K562 (cell line): ENCODE measurements around the gene NLGN4X. TPM values are rescaled to one million over a fixed set of nuclear protein-coding genes. Genes with fewer than 3 reads are reported as not detected.

Source experiments
- ATAC-seq: fragments of 200-7000 bp; cut with Tn5 transposase; 3 replicates; pipeline ENCODE4 v1.9.1; 2020; ENCODE audit warnings: moderate library complexity
- BruUV-seq: library from RNA; stranded (reverse); fragments of 400-500 nt; replicated peaks from 2 replicates; lab custom pipeline; 2021; lab: Mats Ljungman, UMichigan
- CTCF ChIA-PET: fragments of 300-600 bp; formaldehyde crosslinking; extraction: SDS; loops from one replicate; lab custom pipeline; 2021; ENCODE audit warnings: low intra/inter-chr PET ratio; lab: Yijun Ruan, JAX
- POLR2A ChIA-PET: fragments of 300-600, 350-650 bp; sonication (Branson Sonifier 250); formaldehyde crosslinking; extraction: SDS; loops from one replicate; lab custom pipeline; 2021; ENCODE audit warnings: antibody characterized with exemption, inconsistent platforms; lab: Yijun Ruan, JAX
- DNase-seq, 4 experiments: peaks; one replicate each; pipeline versions ENCODE4 v3.0.0 to v3.0.0-alpha.2; 2011 to 2018; ENCODE audit warnings: low spot score in 3 of 4, mixed read lengths in 3 of 4; ENCODE audit errors: extremely low read depth in 1 of 4
- FAIRE-seq: peaks from 2 replicates; lab custom pipeline; 2011; peaks lifted over from hg19 to GRCh38; lab: Jason Lieb, UNC
- H2AFZ ChIP-seq: 2 replicates; pipeline ENCODE4 v1.6.0; 2011; ENCODE audit warnings: low read depth, low read length, control low read depth, inconsistent platforms
- H3K27ac ChIP-seq: fragments of 200-600 bp; 3 replicates; pipeline ENCODE4 v1.8.0; 2011; ENCODE audit warnings: low read depth, mild to moderate bottlenecking, control low read depth, inconsistent platforms, low read length, moderate library complexity, mixed read lengths; ENCODE audit errors: extremely low read depth
- H3K27me3 ChIP-seq, 2 experiments: fragments of 300-600 bp in 1 of 2; 2 replicates in 1 of 2; 3 replicates in 1 of 2; pipeline versions ENCODE4 v1.6.0 to v1.8.0; 2011; ENCODE audit warnings: inconsistent platforms in 2 of 2, low read length in 2 of 2, mild to moderate bottlenecking in 1 of 2, mixed read lengths in 1 of 2, moderate library complexity in 1 of 2; ENCODE audit not compliant: control insufficient read depth in 2 of 2, insufficient read depth in 2 of 2
- H3K36me3 ChIP-seq: fragments of 300-600 bp; 3 replicates; pipeline ENCODE4 v1.8.0; 2011; ENCODE audit warnings: mild to moderate bottlenecking, low read length, inconsistent platforms; ENCODE audit not compliant: control insufficient read depth, insufficient read depth
- H3K4me1 ChIP-seq, 2 experiments: fragments of 200-600 bp in 1 of 2; replicated peaks in 1 of 2; 2 replicates in 1 of 2; 3 replicates in 1 of 2; pipeline versions ENCODE4 v1.5.1 to v1.8.0; 2011; ENCODE audit warnings: inconsistent platforms in 2 of 2, low read length in 2 of 2, mild to moderate bottlenecking in 1 of 2, mixed read lengths in 1 of 2, moderate library complexity in 1 of 2; ENCODE audit not compliant: control insufficient read depth in 2 of 2, insufficient read depth in 2 of 2
- H3K4me2 ChIP-seq: 2 replicates; pipeline ENCODE4 v1.6.1; 2011; ENCODE audit warnings: low read length, control low read depth, inconsistent platforms, mixed read lengths; ENCODE audit not compliant: insufficient read depth
- H3K4me3 ChIP-seq: fragments of 200-600 bp; sonication (generic), shearing (Covaris generic); 2 replicates; pipeline ENCODE4 v1.5.1; 2016; ENCODE audit warnings: control low read depth, inconsistent platforms
- H3K79me2 ChIP-seq: fragments of 200-600 bp; 3 replicates; pipeline ENCODE4 v1.8.0; 2011; ENCODE audit warnings: low read length, inconsistent platforms; ENCODE audit not compliant: control insufficient read depth, insufficient read depth
- H3K9ac ChIP-seq, 2 experiments: 2 replicates each; pipeline versions ENCODE4 v1.6.0 to v1.6.1; 2011; ENCODE audit warnings: low read depth in 2 of 2, low read length in 2 of 2, control low read depth in 1 of 2, inconsistent platforms in 1 of 2, mild to moderate bottlenecking in 1 of 2, mixed read lengths in 1 of 2; ENCODE audit not compliant: insufficient read depth in 1 of 2
- H3K9me1 ChIP-seq: one replicate; pipeline ENCODE4 v1.6.0; 2011; ENCODE audit warnings: inconsistent platforms, mild to moderate bottlenecking, low read length, moderate library complexity; ENCODE audit not compliant: control insufficient read depth, insufficient read depth
- H3K9me3 ChIP-seq: replicated peaks from 2 replicates; pipeline ENCODE4 v1.5.1; 2011; ENCODE audit warnings: low read depth, low read length, inconsistent platforms; ENCODE audit not compliant: control insufficient read depth, insufficient read depth
- H4K20me1 ChIP-seq: replicated peaks from 2 replicates; pipeline ENCODE4 v1.6.1; 2011; ENCODE audit warnings: low read length, inconsistent platforms, mixed read lengths; ENCODE audit not compliant: control insufficient read depth, insufficient read depth
- FOXJ2 ChIP-seq: fragments of 200-800 bp; sonication (Bioruptor generic); IDR thresholded peaks from 2 replicates; pipeline ENCODE4 v1.6.1; 2016; ENCODE audit warnings: missing genetic modification characterization, missing compliant biosample characterization
- POU5F1 ChIP-seq: fragments of 150-350 bp; IDR thresholded peaks from 2 replicates; pipeline ENCODE4 v1.6.1; 2014; ENCODE audit warnings: borderline replicate concordance, low read length, low read depth, mild to moderate bottlenecking; ENCODE audit not compliant: partially characterized antibody
- XRCC5 ChIP-seq: fragments of 200-400 bp; formaldehyde crosslinking; IDR thresholded peaks from 2 replicates; pipeline ENCODE4 v1.6.1; 2017; ENCODE audit warnings: low read depth, mild to moderate bottlenecking, low read length
- ZFP30 ChIP-seq: fragments of 250-450 bp; sonication (Bioruptor Pico); IDR thresholded peaks from 2 replicates; pipeline ENCODE4 v1.8.0; 2022; ENCODE audit warnings: moderate library complexity, mild to moderate bottlenecking, inconsistent platforms, borderline replicate concordance
- ZNF12 ChIP-seq: sonication (generic); formaldehyde crosslinking; IDR thresholded peaks from 2 replicates; pipeline ENCODE4 v1.4.0; 2020; ENCODE audit warnings: mild to moderate bottlenecking, missing genetic modification reagents
- ZNF197 ChIP-seq: fragments of 200-800 bp; sonication (Bioruptor generic); IDR thresholded peaks from 2 replicates; pipeline ENCODE4 v1.6.1; 2016; ENCODE audit warnings: low read depth, missing genetic modification characterization, missing compliant biosample characterization
- ZNF79 ChIP-seq: fragments of 250-450 bp; sonication (Bioruptor Pico); IDR thresholded peaks from 2 replicates; pipeline ENCODE4 v1.4.0; 2020; ENCODE audit warnings: low read depth, mild to moderate bottlenecking, moderate library complexity
- WGBS: fragments of 100-300 bp; shearing (Covaris generic); methylation state at CpG from one replicate; pipeline ENCODE4 v1.1.6; 2016; ENCODE audit warnings: low coverage, mixed read lengths; ENCODE audit not compliant: insufficient coverage; ENCODE audit errors: missing lambda C conversion rate; 5-methylcytosine and 5-hydroxymethylcytosine counted together
- in situ Hi-C: fragments of 300-500 bp; cut with MboI; formaldehyde crosslinking; loops from 4 replicates; pipeline ENCODE4 v1.15.0; 2018; ENCODE audit warnings: inconsistent platforms, mixed read lengths
- intact Hi-C: fragments of 100-400 bp; cut with micrococcal nuclease; formaldehyde crosslinking; loops from 2 replicates; pipeline ENCODE4 v1.14.2; 2022
- polyA plus RNA-seq, 8 experiments: library from polyadenylated mRNA; depleted of rRNA in 4 of 8; stranded (reverse) in 5 of 8; unstranded in 3 of 8; fragments of >200 nt; fragmentation: Nextera tagmentation in 2 of 8; fragmentation: Illumina TruSeq in 1 of 8; extraction: Ambion mirVana in 2 of 8; extraction: Trizol in 1 of 8; gene quantifications; 2 replicates each; pipeline versions ENCODE4 v1.2.1 to v1.2.3, GENCODE V29; 2011 to 2014; ENCODE audit warnings: inconsistent platforms in 1 of 8, missing spikeins in 1 of 8
- total RNA-seq, 7 experiments: library from RNA; depleted of rRNA in 6 of 7; stranded (reverse); fragments of >200 nt in 6 of 7; fragmentation: Illumina TruSeq in 2 of 7; extraction: Trizol in 2 of 7; gene quantifications; 2 replicates each; pipeline versions ENCODE4 v1.2.1 to v1.2.3, GENCODE V29; 2011 to 2021; ENCODE audit warnings: low replicate concordance in 1 of 7

The NLGN4X gene
- total and polyA plus RNA-seq, 9 of the 15 experiments (the other 6 are each of a cell fraction or from before 2014, with no cell fraction given) = 0.07 TPM; not detected in 8

DNA sequence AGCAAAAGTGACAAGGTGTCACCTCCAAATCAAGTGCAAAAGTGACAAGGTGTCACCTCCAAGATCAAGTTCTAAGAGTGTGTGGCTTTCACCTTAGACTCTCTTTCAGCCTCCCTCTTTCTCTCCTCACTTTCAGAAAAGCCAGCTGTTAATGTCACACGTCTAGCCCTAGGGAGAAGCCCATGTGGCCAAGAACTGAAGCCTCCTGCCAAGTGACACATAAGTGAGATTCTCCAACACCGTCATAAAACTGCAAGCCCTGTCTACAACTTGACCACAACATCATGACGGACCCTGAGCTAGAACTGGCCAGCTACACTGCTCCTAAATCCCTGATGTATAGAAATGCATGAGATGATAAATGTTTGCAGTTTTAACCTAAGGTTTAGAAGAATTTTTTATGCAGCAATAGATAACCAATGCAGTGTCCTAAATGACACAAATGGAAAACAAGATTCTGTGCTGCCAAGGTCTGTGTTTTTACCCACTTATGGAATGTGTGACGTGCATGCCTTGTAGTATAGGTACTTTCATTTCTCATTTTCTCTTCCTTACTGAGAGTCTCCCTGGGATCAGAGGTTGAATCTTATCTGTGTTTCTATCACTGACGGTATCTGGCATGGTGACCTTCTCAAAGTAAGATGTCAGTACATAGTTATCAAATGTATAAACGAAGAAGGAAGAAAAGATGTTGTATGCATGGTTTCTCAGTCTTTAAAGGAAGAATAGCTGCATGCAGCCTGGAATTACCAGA lies 25.0 kb downstream of the NLGN4X start:
- Histone ChIP-seq H3K9me3 (no peaks in the 10 kb centered on the region), H3K4me2 (no peak overlapping the region), H3K9me1 (no peaks in the 10 kb centered on the region), H3K79me2 (no peaks in the 10 kb centered on the region), H4K20me1 (no peaks in the 10 kb centered on the region), H3K36me3 (no peaks in the 10 kb centered on the region), H3K9ac (no peak overlapping the region), H3K4me1 (no peaks in the 10 kb centered on the region), H3K4me3 (no peak overlapping the region), H3K27ac (no peak overlapping the region), H2AFZ (no peak overlapping the region), H3K27me3 (no peaks in the 10 kb centered on the region)
- in situ Hi-C loops = no loop called here
- no peak for ATAC-seq
- 2% methylated on average over 6 of the region's 6 CpGs for WGBS
- no peak for FAIRE-seq
- CTCF ChIA-PET = no interaction called here
- BruUV-seq = no TSS peak
- DNase-seq = no peak
- intact Hi-C loops = no loop called here
- POLR2A ChIA-PET = no interaction called here
- no peak for TF ChIP-seq ZNF197 (CRISPR knock-in tag)
- no peak for TF ChIP-seq ZFP30
- no peak for TF ChIP-seq FOXJ2
- TF ChIP-seq XRCC5 = no peak
- no peak for TF ChIP-seq POU5F1
- TF ChIP-seq ZNF79 = no peak
- no peak for TF ChIP-seq ZNF12 (CRISPR knock-in tag)
